PC-9 (cell line): ENCODE results near the gene CDK13. TPM values are rescaled to one million over a fixed set of nuclear protein-coding genes. Genes with fewer than 3 reads are reported as not detected.
"Not testable (repeated sequence)": the region's sequence is repeated elsewhere in the genome, so short reads cannot be mapped to it uniquely, and the experiment has no call there.

ENCODE experiments used
- BruUV-seq: library from RNA; stranded (reverse); fragments of 400-500 nt; replicated peaks from 2 replicates; lab custom pipeline; 2021; lab: Mats Ljungman, UMichigan
- CTCF ChIA-PET: fragments of 300-600 bp; sonication (Branson Sonifier 250); formaldehyde crosslinking; loops from one replicate; lab custom pipeline; 2022; ENCODE audit warnings: antibody characterized with exemption; lab: Charles Lee
- POLR2A ChIA-PET: fragments of 300-600 bp; sonication (Branson Sonifier 250); formaldehyde crosslinking; loops from one replicate; lab custom pipeline; 2022; ENCODE audit warnings: antibody characterized with exemption; ENCODE audit not compliant: unreplicated experiment; lab: Charles Lee
- DNase-seq, 2 experiments: peaks; one replicate each; pipeline versions ENCODE4 v3.0.0 to v3.0.0-alpha.2; 2015 to 2022; ENCODE audit warnings: mixed read lengths in 1 of 2
- H2AFZ ChIP-seq: fragments of 200-600 bp; sonication (generic); 2 replicates; pipeline ENCODE4 v1.8.1; 2017; ENCODE audit warnings: antibody characterized with exemption
- H3F3A ChIP-seq: fragments of 200-600 bp; sonication (generic); 2 replicates; pipeline ENCODE4 v1.8.1; 2017; ENCODE audit warnings: antibody characterized with exemption, mild to moderate bottlenecking, low read depth; ENCODE audit not compliant: insufficient read depth
- H3K27ac ChIP-seq: fragments of 200-600 bp; sonication (generic); 2 replicates; pipeline ENCODE4 v1.6.1; 2016; ENCODE audit warnings: mixed run types
- H3K27me3 ChIP-seq: fragments of 200-600 bp; sonication (generic); 2 replicates; pipeline ENCODE4 v1.6.1; 2016; ENCODE audit warnings: low read depth, mixed run types; ENCODE audit not compliant: insufficient read depth
- H3K36me3 ChIP-seq: fragments of 200-600 bp; sonication (generic); 2 replicates; pipeline ENCODE4 v1.6.1; 2016; ENCODE audit warnings: low read depth, mixed run types
- H3K4me1 ChIP-seq: fragments of 200-600 bp; sonication (generic); replicated peaks from 2 replicates; pipeline ENCODE4 v1.6.1; 2016; ENCODE audit warnings: mixed run types; ENCODE audit not compliant: insufficient read depth
- H3K4me2 ChIP-seq: fragments of 200-600 bp; sonication (generic); 2 replicates; pipeline ENCODE4 v1.6.1; 2017; ENCODE audit warnings: mixed run types
- H3K4me3 ChIP-seq: fragments of 200-600 bp; sonication (generic); 2 replicates; pipeline ENCODE4 v1.6.1; 2016; ENCODE audit warnings: mixed run types
- H3K79me2 ChIP-seq: fragments of 200-600 bp; sonication (generic); 2 replicates; pipeline ENCODE4 v1.6.1; 2017; ENCODE audit warnings: low read depth, mixed run types
- H3K9me2 ChIP-seq: fragments of 200-600 bp; sonication (generic); 2 replicates; pipeline ENCODE4 v1.8.1; 2017; ENCODE audit warnings: mild to moderate bottlenecking; ENCODE audit not compliant: insufficient read depth
- H3K9me3 ChIP-seq: fragments of 200-600 bp; sonication (generic); 2 replicates; pipeline ENCODE4 v1.8.1; 2016; ENCODE audit warnings: low read depth; ENCODE audit not compliant: insufficient read depth
- H4K20me1 ChIP-seq: fragments of 200-600 bp; sonication (generic); 2 replicates; pipeline ENCODE4 v1.8.1; 2017; ENCODE audit not compliant: insufficient read depth
- EZH2 ChIP-seq: fragments of 200-600 bp; sonication (generic); IDR thresholded peaks from 2 replicates; pipeline ENCODE4 v1.8.0; 2017; ENCODE audit warnings: antibody characterized with exemption, low read depth
- intact Hi-C: fragments of 100-400 bp; cut with micrococcal nuclease; formaldehyde crosslinking; loops from one replicate; pipeline ENCODE4 v1.10.0; 2022; ENCODE audit not compliant: unreplicated experiment
- total RNA-seq: library from RNA; stranded (reverse); gene quantifications from 2 replicates; pipeline ENCODE4 v1.2.3, GENCODE V29; 2021
- TF ChIP-seq, protein P1 (sequence below): fragments of 200-600 bp; sonication (generic); conservative IDR thresholded peaks from 2 replicates; pipeline ENCODE4 v1.6.1; 2017; ENCODE audit warnings: mixed run types, antibody characterized with exemption, mild to moderate bottlenecking, moderate library complexity

CDK13 gene
- total RNA-seq, 1 experiment from 2014 or later = 80.9 TPM

DNA sequence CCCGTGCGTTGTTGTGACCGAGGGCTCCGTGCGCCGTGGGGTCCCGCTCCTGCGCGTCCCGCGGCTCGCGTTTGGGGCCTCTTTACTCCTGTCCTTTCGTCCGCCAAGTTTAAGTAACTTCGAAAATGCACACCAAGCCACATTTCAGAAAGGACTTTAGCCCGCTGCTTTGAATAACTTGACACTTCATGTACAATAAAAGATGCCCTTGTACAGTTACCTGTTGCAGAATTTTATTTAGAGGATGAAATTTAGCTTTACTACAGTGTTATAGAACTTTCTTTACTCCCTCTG is 185.2 kb downstream of the CDK13 start:
- no peak for TF ChIP-seq EZH2
- TF ChIP-seq, protein P1, sequence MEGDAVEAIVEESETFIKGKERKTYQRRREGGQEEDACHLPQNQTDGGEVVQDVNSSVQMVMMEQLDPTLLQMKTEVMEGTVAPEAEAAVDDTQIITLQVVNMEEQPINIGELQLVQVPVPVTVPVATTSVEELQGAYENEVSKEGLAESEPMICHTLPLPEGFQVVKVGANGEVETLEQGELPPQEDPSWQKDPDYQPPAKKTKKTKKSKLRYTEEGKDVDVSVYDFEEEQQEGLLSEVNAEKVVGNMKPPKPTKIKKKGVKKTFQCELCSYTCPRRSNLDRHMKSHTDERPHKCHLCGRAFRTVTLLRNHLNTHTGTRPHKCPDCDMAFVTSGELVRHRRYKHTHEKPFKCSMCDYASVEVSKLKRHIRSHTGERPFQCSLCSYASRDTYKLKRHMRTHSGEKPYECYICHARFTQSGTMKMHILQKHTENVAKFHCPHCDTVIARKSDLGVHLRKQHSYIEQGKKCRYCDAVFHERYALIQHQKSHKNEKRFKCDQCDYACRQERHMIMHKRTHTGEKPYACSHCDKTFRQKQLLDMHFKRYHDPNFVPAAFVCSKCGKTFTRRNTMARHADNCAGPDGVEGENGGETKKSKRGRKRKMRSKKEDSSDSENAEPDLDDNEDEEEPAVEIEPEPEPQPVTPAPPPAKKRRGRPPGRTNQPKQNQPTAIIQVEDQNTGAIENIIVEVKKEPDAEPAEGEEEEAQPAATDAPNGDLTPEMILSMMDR = no peak
- no peaks in the 10 kb centered on the region for H3K9me2 ChIP-seq
- BruUV-seq = no TSS peak
- no peak for DNase-seq
- ChIA-PET POLR2A (interaction anchor here (0.6 to 0.7 kb wide), 2 partner anchors 161 to 1479 kb away, joined by 3 to 5 read pairs; no protein-coding TSS in a partner anchor), CTCF (interaction anchor here (0.6 to 0.7 kb wide), 2 partner anchors 18 to 46 kb away, joined by 3 read pairs; no protein-coding TSS in a partner anchor)
- H4K20me1 ChIP-seq = peaks cover 25% of the 10 kb centered on the region
- no peak overlapping the region for H3K27ac ChIP-seq
- H3K27me3 ChIP-seq = no peaks in the 10 kb centered on the region
- peaks cover 7% of the 10 kb centered on the region for H3K36me3 ChIP-seq
- H2AFZ ChIP-seq = peak overlapping the region; percentile 88
- peak overlapping the region; percentile 90 for H3K4me2 ChIP-seq
- H3K9me3 ChIP-seq = peaks cover 6% of the 10 kb centered on the region; the same call in 1 of the 2 replicates
- peaks cover 17% of the 10 kb centered on the region for H3K4me1 ChIP-seq
- intact Hi-C loops = loop anchor here (2.0 kb wide), 2 partner anchors 86 to 186 kb away; no protein-coding TSS in a partner anchor
- peak overlapping the region; percentile 97 for H3K4me3 ChIP-seq
- H3K79me2 ChIP-seq = peaks cover 42% of the 10 kb centered on the region
- H3F3A ChIP-seq = 0 out of 2 replicates have a peak, but pooled peaks cover 7% of the 10 kb centered on the region

DNA sequence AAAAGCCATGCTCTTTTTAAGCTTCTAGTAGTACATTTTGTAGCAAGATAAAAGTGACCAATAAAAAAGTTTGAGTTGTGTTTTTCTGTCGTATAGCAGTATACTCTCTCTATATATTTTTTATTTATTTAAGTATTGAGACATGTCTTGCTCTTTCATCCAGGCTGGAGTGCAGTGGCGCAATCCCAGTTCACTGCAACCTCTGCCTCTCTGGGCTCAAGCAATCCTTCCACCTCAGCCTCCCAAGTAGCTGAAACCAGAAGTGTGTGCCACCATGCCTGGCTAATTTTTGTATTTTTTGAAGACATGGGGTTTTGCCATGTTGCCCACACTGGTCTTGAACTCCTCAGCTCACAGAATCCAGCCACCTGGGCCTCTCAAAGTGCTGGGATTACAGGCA is 187.5 kb downstream of the CDK13 start:
- ChIA-PET CTCF (no interaction called here), POLR2A (no interaction called here)
- peaks cover 5% of the 10 kb centered on the region; the same call in 1 of the 2 replicates for H3K36me3 ChIP-seq
- DNase-seq = no peak
- no peak overlapping the region for H3K27ac ChIP-seq
- H2AFZ ChIP-seq = no peak overlapping the region
- H3K79me2 ChIP-seq = peaks cover 19% of the 10 kb centered on the region
- H3F3A ChIP-seq = no peaks in the 10 kb centered on the region
- peaks cover 24% of the 10 kb centered on the region for H3K9me3 ChIP-seq
- H3K27me3 ChIP-seq = no peaks in the 10 kb centered on the region
- peaks cover 6% of the 10 kb centered on the region; the same call in 1 of the 2 replicates for H4K20me1 ChIP-seq
- H3K4me2 ChIP-seq = no peak overlapping the region
- no TSS peak for BruUV-seq
- H3K4me3 ChIP-seq = no peak overlapping the region
- intact Hi-C loops = no loop called here
- H3K9me2 ChIP-seq = no peaks in the 10 kb centered on the region
- peaks cover 10% of the 10 kb centered on the region for H3K4me1 ChIP-seq
- TF ChIP-seq EZH2 = no peak
- TF ChIP-seq, protein P1 = no peak

DNA sequence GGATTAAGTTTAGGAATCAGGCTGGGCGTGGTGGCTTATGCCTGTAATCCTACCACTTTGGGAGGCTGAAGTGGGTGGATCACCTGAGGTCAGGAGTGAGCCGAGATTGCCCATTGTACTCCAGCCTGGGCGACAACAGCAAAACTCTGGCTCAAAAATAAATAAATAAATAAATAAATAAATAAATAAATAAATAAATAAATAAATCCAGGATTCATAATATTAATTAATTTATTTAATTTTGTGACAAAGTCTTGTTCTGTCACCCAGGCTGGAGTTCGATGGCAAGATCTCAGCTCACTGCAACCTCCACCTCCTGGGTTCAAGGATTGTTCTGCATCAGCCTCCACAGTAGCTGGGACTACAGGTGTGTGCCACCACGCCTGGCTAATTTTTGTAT is 188.9 kb downstream of the CDK13 start:
- BruUV-seq = no TSS peak
- ChIA-PET POLR2A (no interaction called here), CTCF (no interaction called here)
- H3K79me2 ChIP-seq = peaks cover 5% of the 10 kb centered on the region
- no peaks in the 10 kb centered on the region for H3K4me1 ChIP-seq
- no peaks in the 10 kb centered on the region for H3K27me3 ChIP-seq
- H3F3A ChIP-seq = no peaks in the 10 kb centered on the region
- no peak overlapping the region for H3K27ac ChIP-seq
- no peaks in the 10 kb centered on the region for H3K36me3 ChIP-seq
- intact Hi-C loops = no loop called here
- H4K20me1 ChIP-seq = no peaks in the 10 kb centered on the region
- no peak overlapping the region for H3K4me2 ChIP-seq
- peaks cover 23% of the 10 kb centered on the region; the same call in 1 of the 2 replicates for H3K9me3 ChIP-seq
- TF ChIP-seq EZH2 = no peak
- TF ChIP-seq, protein P1 = no peak
- H3K4me3 ChIP-seq = no peak overlapping the region
- DNase-seq = no peak
- no peaks in the 10 kb centered on the region for H3K9me2 ChIP-seq
- H2AFZ ChIP-seq = no peak overlapping the region

DNA sequence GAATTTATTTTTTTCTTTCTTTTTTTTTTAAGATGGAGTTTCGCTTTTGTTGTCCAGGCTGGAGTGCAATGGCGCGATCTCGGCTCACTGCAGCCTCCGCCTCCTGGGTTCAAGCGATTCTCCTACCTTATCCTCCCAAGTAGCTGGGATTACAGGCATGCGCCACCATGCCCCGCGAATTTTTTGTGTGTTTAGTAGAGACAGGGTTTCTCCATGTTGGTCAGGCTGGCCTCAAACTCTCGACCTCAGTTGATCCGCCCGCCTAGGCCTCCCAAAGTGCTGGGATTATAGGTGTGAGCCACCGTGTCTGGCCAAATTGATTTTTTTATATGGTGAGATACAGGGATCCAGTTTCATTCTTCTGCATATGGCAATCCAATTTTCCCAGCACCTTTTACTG is 189.8 kb downstream of the CDK13 start:
- H4K20me1 ChIP-seq, POLR2A ChIA-PET, H3K9me2 ChIP-seq, H3F3A ChIP-seq, intact Hi-C loops, H3K27ac ChIP-seq, H3K4me2 ChIP-seq, DNase-seq, H2AFZ ChIP-seq, CTCF ChIA-PET, H3K27me3 ChIP-seq, H3K4me3 ChIP-seq, BruUV-seq, H3K4me1 ChIP-seq, H3K79me2 ChIP-seq, H3K36me3 ChIP-seq: not testable (repeated sequence)
- peaks cover 23% of the 10 kb centered on the region; the same call in 1 of the 2 replicates for H3K9me3 ChIP-seq

DNA sequence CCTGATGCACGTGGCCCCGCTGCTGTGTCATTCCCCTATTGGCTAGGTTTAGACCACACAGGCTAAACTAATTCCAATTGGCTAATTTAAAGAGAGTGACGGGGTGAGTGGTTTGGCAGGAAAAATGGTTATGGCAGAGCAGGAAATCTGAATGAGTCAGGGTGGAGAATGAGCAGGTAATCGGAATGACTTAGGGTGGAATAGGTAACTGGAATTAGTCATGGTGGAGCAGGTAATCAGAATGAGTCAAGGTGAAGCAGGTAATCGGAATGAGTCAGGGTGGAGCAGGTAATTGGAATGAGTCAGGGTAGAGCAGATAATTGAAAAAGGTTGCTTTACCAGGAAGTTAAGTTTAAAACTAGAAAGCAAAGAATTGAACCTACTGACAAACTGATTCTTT is 191.9 kb downstream of the CDK13 start:
- H3K4me1 ChIP-seq, H2AFZ ChIP-seq, POLR2A ChIA-PET, H3K4me2 ChIP-seq, BruUV-seq, intact Hi-C loops, H3F3A ChIP-seq, H3K27ac ChIP-seq, H3K36me3 ChIP-seq, H3K27me3 ChIP-seq, H3K79me2 ChIP-seq, H4K20me1 ChIP-seq, H3K4me3 ChIP-seq, CTCF ChIA-PET, H3K9me2 ChIP-seq: not testable (repeated sequence)
- DNase-seq = peak in 1 of 2 experiments; percentile 59
- H3K9me3 ChIP-seq = peaks cover 23% of the 10 kb centered on the region
